22Rv1 (cell line): ENCODE measurements around the gene GGTA1.

Experiments used
- ZFX ChIP-seq: fragments of 450-650 bp; IDR thresholded peaks from 2 replicates; pipeline ENCODE4 v1.6.1; 2017; ENCODE audit warnings: antibody characterized with exemption, borderline replicate concordance
- TF ChIP-seq, protein P1 (sequence below): fragments of 450-650 bp; IDR thresholded peaks from 2 replicates; pipeline ENCODE4 v1.5.1; 2017; ENCODE audit warnings: mild to moderate bottlenecking

DNA sequence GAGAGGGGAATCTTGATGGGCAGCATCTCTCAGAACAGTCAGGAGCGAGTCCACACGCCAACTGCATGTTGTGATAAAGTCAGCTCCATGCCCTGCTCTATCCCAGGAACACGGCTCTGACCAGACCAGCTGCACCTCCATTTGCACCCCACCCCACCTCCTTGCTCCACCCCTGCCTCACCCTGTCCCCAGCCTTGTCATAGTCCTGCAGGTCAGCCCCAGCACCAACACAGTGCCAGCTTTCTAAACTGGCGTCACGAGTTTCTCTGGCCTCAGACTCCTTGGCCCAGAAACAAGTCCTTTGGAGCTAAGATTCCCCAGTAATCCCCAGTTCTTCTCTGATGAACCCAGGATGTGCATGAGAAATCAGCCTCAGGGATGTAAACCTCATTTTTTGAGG, 23.5 kb downstream of the GGTA1 start:
- TF ChIP-seq, protein P1, sequence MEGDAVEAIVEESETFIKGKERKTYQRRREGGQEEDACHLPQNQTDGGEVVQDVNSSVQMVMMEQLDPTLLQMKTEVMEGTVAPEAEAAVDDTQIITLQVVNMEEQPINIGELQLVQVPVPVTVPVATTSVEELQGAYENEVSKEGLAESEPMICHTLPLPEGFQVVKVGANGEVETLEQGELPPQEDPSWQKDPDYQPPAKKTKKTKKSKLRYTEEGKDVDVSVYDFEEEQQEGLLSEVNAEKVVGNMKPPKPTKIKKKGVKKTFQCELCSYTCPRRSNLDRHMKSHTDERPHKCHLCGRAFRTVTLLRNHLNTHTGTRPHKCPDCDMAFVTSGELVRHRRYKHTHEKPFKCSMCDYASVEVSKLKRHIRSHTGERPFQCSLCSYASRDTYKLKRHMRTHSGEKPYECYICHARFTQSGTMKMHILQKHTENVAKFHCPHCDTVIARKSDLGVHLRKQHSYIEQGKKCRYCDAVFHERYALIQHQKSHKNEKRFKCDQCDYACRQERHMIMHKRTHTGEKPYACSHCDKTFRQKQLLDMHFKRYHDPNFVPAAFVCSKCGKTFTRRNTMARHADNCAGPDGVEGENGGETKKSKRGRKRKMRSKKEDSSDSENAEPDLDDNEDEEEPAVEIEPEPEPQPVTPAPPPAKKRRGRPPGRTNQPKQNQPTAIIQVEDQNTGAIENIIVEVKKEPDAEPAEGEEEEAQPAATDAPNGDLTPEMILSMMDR: no peak
- no peak for TF ChIP-seq ZFX
